ENCODE results near the gene TRPM2. TPM values are rescaled to one million over a fixed set of nuclear protein-coding genes. Genes with fewer than 3 reads are reported as not detected.

Gene TRPM2
- total and polyA plus RNA-seq, 2 donors, result 2.7 to 9.4 TPM

- H3K27ac ChIP-seq (ENCODE audit: low read depth in 1 of 2, low read length in 1 of 2), result no peak overlapping the region
- no peaks in the 10 kb centered on the region for H3K27me3 ChIP-seq (ENCODE audit: control insufficient read depth in 2 of 2, insufficient read depth in 1 of 2, low read length in 1 of 2)
- no peak overlapping the region for H3K4me3 ChIP-seq (ENCODE audit: low read length in 2 of 2)
- H3K36me3 ChIP-seq (ENCODE audit: control insufficient read depth in 2 of 2, insufficient read depth in 2 of 2, low read length in 1 of 2), result peaks cover 30 to 63% of the 10 kb centered on the region in 2 donors
- WGBS, result 96% methylated on average over 20 of the region's 20 CpGs
- no peak for DNase-seq (ENCODE audit: low read depth in 6 of 9, low spot score in 9 of 9)
- no peaks in the 10 kb centered on the region for H3K9me3 ChIP-seq (ENCODE audit: control insufficient read depth in 2 of 2, insufficient read depth in 1 of 2, low read length in 1 of 2)
- peaks cover 0 to 5% of the 10 kb centered on the region in 2 donors for H3K4me1 ChIP-seq (ENCODE audit: control insufficient read depth in 2 of 2, insufficient read depth in 2 of 2, low read length in 2 of 2)
These were observed 21.6 kb upstream of the TRPM2 start for GRCh38 chr21:44331650-44332307.

- Histone ChIP-seq H3K27me3 (ENCODE audit: control insufficient read depth in 2 of 2, insufficient read depth in 1 of 2, low read length in 1 of 2) (no peaks in the 10 kb centered on the region), H3K4me1 (ENCODE audit: control insufficient read depth in 2 of 2, insufficient read depth in 2 of 2, low read length in 2 of 2) (peaks cover 0 to 5% of the 10 kb centered on the region in 2 donors), H3K27ac (ENCODE audit: low read depth in 1 of 2, low read length in 1 of 2) (no peak overlapping the region), H3K9me3 (ENCODE audit: control insufficient read depth in 2 of 2, insufficient read depth in 1 of 2, low read length in 1 of 2) (no peaks in the 10 kb centered on the region), H3K4me3 (ENCODE audit: low read length in 2 of 2) (no peak overlapping the region), H3K36me3 (ENCODE audit: control insufficient read depth in 2 of 2, insufficient read depth in 2 of 2, low read length in 1 of 2) (peaks cover 24 to 62% of the 10 kb centered on the region in 2 donors)
- WGBS, result 97% methylated on average over 17 of the region's 17 CpGs
- no peak for DNase-seq (ENCODE audit: low read depth in 6 of 9, low spot score in 9 of 9)
These were observed 21.0 kb upstream of the TRPM2 start for GRCh38 chr21:44332383-44332782.

GRCh38 chr21:44332965-44333364, 20.5 kb upstream of the TRPM2 start:
- Histone ChIP-seq H3K9me3 (ENCODE audit: control insufficient read depth in 2 of 2, insufficient read depth in 1 of 2, low read length in 1 of 2) (no peaks in the 10 kb centered on the region), H3K4me1 (ENCODE audit: control insufficient read depth in 2 of 2, insufficient read depth in 2 of 2, low read length in 2 of 2) (peaks cover 0 to 5% of the 10 kb centered on the region in 2 donors), H3K27me3 (ENCODE audit: control insufficient read depth in 2 of 2, insufficient read depth in 1 of 2, low read length in 1 of 2) (no peaks in the 10 kb centered on the region), H3K27ac (ENCODE audit: low read depth in 1 of 2, low read length in 1 of 2) (no peak overlapping the region), H3K4me3 (ENCODE audit: low read length in 2 of 2) (no peak overlapping the region), H3K36me3 (ENCODE audit: control insufficient read depth in 2 of 2, insufficient read depth in 2 of 2, low read length in 1 of 2) (peaks cover 20 to 60% of the 10 kb centered on the region in 2 donors)
- WGBS, result 99% methylated on average over 22 of the region's 22 CpGs
- no peak for DNase-seq (ENCODE audit: low read depth in 6 of 9, low spot score in 9 of 9)

GRCh38 chr21:44333509-44334328, 19.7 kb upstream of the TRPM2 start:
- H3K9me3 ChIP-seq (ENCODE audit: control insufficient read depth in 2 of 2, insufficient read depth in 1 of 2, low read length in 1 of 2), result no peaks in the 10 kb centered on the region
- no peak overlapping the region for H3K4me3 ChIP-seq (ENCODE audit: low read length in 2 of 2)
- peaks cover 0 to 9% of the 10 kb centered on the region in 2 donors for H3K4me1 ChIP-seq (ENCODE audit: control insufficient read depth in 2 of 2, insufficient read depth in 2 of 2, low read length in 2 of 2)
- no peak for DNase-seq (ENCODE audit: low read depth in 6 of 9, low spot score in 9 of 9)
- no peaks in the 10 kb centered on the region for H3K27me3 ChIP-seq (ENCODE audit: control insufficient read depth in 2 of 2, insufficient read depth in 1 of 2, low read length in 1 of 2)
- WGBS, result 94% methylated on average over 45 of the region's 45 CpGs
- peaks cover 20 to 60% of the 10 kb centered on the region in 2 donors for H3K36me3 ChIP-seq (ENCODE audit: control insufficient read depth in 2 of 2, insufficient read depth in 2 of 2, low read length in 1 of 2)
- H3K27ac ChIP-seq (ENCODE audit: low read depth in 1 of 2, low read length in 1 of 2), result no peak overlapping the region

GRCh38 chr21:44334329-44335030, 18.9 kb upstream of the TRPM2 start:
- no peak overlapping the region for H3K27ac ChIP-seq (ENCODE audit: low read depth in 1 of 2, low read length in 1 of 2)
- H3K9me3 ChIP-seq (ENCODE audit: control insufficient read depth in 2 of 2, insufficient read depth in 1 of 2, low read length in 1 of 2), result no peaks in the 10 kb centered on the region
- no peak overlapping the region for H3K4me3 ChIP-seq (ENCODE audit: low read length in 2 of 2)
- peaks cover 20 to 60% of the 10 kb centered on the region in 2 donors for H3K36me3 ChIP-seq (ENCODE audit: control insufficient read depth in 2 of 2, insufficient read depth in 2 of 2, low read length in 1 of 2)
- no peak for DNase-seq (ENCODE audit: low read depth in 6 of 9, low spot score in 9 of 9)
- H3K4me1 ChIP-seq (ENCODE audit: control insufficient read depth in 2 of 2, insufficient read depth in 2 of 2, low read length in 2 of 2), result peaks cover 0 to 10% of the 10 kb centered on the region in 2 donors
- 94% methylated on average over 26 of the region's 26 CpGs for WGBS
- no peaks in the 10 kb centered on the region for H3K27me3 ChIP-seq (ENCODE audit: control insufficient read depth in 2 of 2, insufficient read depth in 1 of 2, low read length in 1 of 2)

- WGBS, result 98% methylated on average over 23 of the region's 24 CpGs
- no peak overlapping the region for H3K4me3 ChIP-seq (ENCODE audit: low read length in 2 of 2)
- H3K4me1 ChIP-seq (ENCODE audit: control insufficient read depth in 2 of 2, insufficient read depth in 2 of 2, low read length in 2 of 2), result peaks cover 5 to 20% of the 10 kb centered on the region in 2 donors
- H3K27me3 ChIP-seq (ENCODE audit: control insufficient read depth in 2 of 2, insufficient read depth in 1 of 2, low read length in 1 of 2), result no peaks in the 10 kb centered on the region
- H3K36me3 ChIP-seq (ENCODE audit: control insufficient read depth in 2 of 2, insufficient read depth in 2 of 2, low read length in 1 of 2), result peaks cover 20 to 54% of the 10 kb centered on the region in 2 donors
- H3K9me3 ChIP-seq (ENCODE audit: control insufficient read depth in 2 of 2, insufficient read depth in 1 of 2, low read length in 1 of 2), result no peaks in the 10 kb centered on the region
- no peak overlapping the region for H3K27ac ChIP-seq (ENCODE audit: low read depth in 1 of 2, low read length in 1 of 2)
- no peak for DNase-seq (ENCODE audit: low read depth in 6 of 9, low spot score in 9 of 9)
These were observed 18.0 kb upstream of the TRPM2 start for GRCh38 chr21:44335266-44336059.

GRCh38 chr21:44337449-44337848, 16.0 kb upstream of the TRPM2 start:
- WGBS, result 82% methylated on average over 3 of the region's 3 CpGs
- no peak for DNase-seq (ENCODE audit: low read depth in 6 of 9, low spot score in 9 of 9)
- H3K4me3 ChIP-seq (ENCODE audit: low read length in 2 of 2), result no peak overlapping the region
- H3K9me3 ChIP-seq (ENCODE audit: control insufficient read depth in 2 of 2, insufficient read depth in 1 of 2, low read length in 1 of 2), result no peaks in the 10 kb centered on the region
- no peaks in the 10 kb centered on the region for H3K27me3 ChIP-seq (ENCODE audit: control insufficient read depth in 2 of 2, insufficient read depth in 1 of 2, low read length in 1 of 2)
- peaks cover 5 to 22% of the 10 kb centered on the region in 2 donors for H3K4me1 ChIP-seq (ENCODE audit: control insufficient read depth in 2 of 2, insufficient read depth in 2 of 2, low read length in 2 of 2)
- peaks cover 16 to 34% of the 10 kb centered on the region in 2 donors for H3K36me3 ChIP-seq (ENCODE audit: control insufficient read depth in 2 of 2, insufficient read depth in 2 of 2, low read length in 1 of 2)
- no peak overlapping the region for H3K27ac ChIP-seq (ENCODE audit: low read depth in 1 of 2, low read length in 1 of 2)

GRCh38 chr21:44337941-44338895, 15.2 kb upstream of the TRPM2 start:
- Histone ChIP-seq H3K27me3 (ENCODE audit: control insufficient read depth in 2 of 2, insufficient read depth in 1 of 2, low read length in 1 of 2) (no peaks in the 10 kb centered on the region), H3K4me3 (ENCODE audit: low read length in 2 of 2) (peak overlapping the region; percentile 29), H3K27ac (ENCODE audit: low read depth in 1 of 2, low read length in 1 of 2) (peak overlapping the region; percentile 63 to 76), H3K4me1 (ENCODE audit: control insufficient read depth in 2 of 2, insufficient read depth in 2 of 2, low read length in 2 of 2) (peaks cover 5 to 22% of the 10 kb centered on the region in 2 donors), H3K9me3 (ENCODE audit: control insufficient read depth in 2 of 2, insufficient read depth in 1 of 2, low read length in 1 of 2) (no peaks in the 10 kb centered on the region), H3K36me3 (ENCODE audit: control insufficient read depth in 2 of 2, insufficient read depth in 2 of 2, low read length in 1 of 2) (peaks cover 11 to 28% of the 10 kb centered on the region in 2 donors)
- peak in 2 of 9 donors; percentile 48 to 60 for DNase-seq (ENCODE audit: low read depth in 6 of 9, low spot score in 9 of 9)
- WGBS, result 22% methylated on average over 40 of the region's 47 CpGs
